ENCODE data around the gene KRT73. TPM values are rescaled to one million over a fixed set of nuclear protein-coding genes. Genes with fewer than 3 reads are reported as not detected.
A peak's percentile ranks its signal among the peaks of the same experiment; 100 is the strongest.

The KRT73 gene
- total RNA-seq, 2 experiments from 2014 or later: 67.2 to 69.7 TPM

DNA sequence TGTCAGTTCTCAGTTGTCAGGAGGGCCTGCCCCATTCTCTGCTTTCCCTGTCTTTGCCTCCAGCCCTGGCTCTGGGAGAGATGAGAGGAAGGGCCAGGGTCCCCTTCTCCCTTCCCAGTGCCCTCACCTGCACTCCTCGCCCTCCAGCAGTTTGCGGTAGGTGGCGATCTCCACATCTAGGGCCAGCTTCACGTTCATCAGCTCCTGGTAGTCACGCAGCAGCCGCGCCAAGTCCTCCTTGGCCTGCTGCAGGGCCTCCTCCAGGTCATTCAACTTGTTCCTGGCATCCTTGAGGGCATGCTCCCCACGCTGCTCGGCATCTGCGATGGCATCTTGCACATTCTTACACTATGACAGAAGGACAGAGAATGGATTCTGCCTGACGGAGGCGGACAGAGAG, 28.3 kb upstream of the KRT73 start:
- peaks cover 79% of the 10 kb centered on the region for H3K4me1 ChIP-seq (ENCODE audit: insufficient read depth, low read length)
- no peak overlapping the region for H3K4me3 ChIP-seq (ENCODE audit: low read length)
- peaks cover 86% of the 10 kb centered on the region for H3K4me1 Mint-ChIP-seq (ENCODE audit: low read depth)
- peak overlapping the region; percentile 68 to 75 for H3K27ac ChIP-seq (ENCODE audit: low read depth in 1 of 2, low read length in 2 of 2)
- H3K36me3 Mint-ChIP-seq (ENCODE audit: low read depth): peaks cover 5% of the 10 kb centered on the region
- H3K9me3 Mint-ChIP-seq: peaks cover 2% of the 10 kb centered on the region
- peak overlapping the region; percentile 99 for H3K27ac Mint-ChIP-seq
- intact Hi-C loops (cut with DNase I, micrococcal nuclease): no loop called here
- CTCF ChIA-PET: no interaction called here
- no peaks in the 10 kb centered on the region for H3K36me3 ChIP-seq (ENCODE audit: insufficient read depth, low read length)
- POLR2A ChIA-PET: interaction anchor here (1.0 to 5.8 kb wide), 4 partner anchors 12 to 61 kb away, joined by 3 to 50 read pairs (median 13); no protein-coding TSS in a partner anchor
- H3K27me3 Mint-ChIP-seq: no peaks in the 10 kb centered on the region
- H3K27me3 ChIP-seq (ENCODE audit: control insufficient read depth in 1 of 2, insufficient read depth in 2 of 2, low read length in 2 of 2): no peaks in the 10 kb centered on the region
- peaks cover 0 to 11% of the 10 kb centered on the region in 2 experiments for H3K9me3 ChIP-seq (ENCODE audit: control insufficient read depth in 1 of 2, insufficient read depth in 1 of 2, low read length in 2 of 2)
- DNase-seq: no peak
- no peak for ATAC-seq (ENCODE audit: poor library complexity)
- peak overlapping the region; percentile 11 for H3K4me3 Mint-ChIP-seq
- no peak for TF ChIP-seq CTCF (IDR thresholded peaks at IDR 0.05)

- peaks cover 0 to 9% of the 10 kb centered on the region in 2 experiments for H3K9me3 ChIP-seq (ENCODE audit: control insufficient read depth in 1 of 2, insufficient read depth in 1 of 2, low read length in 2 of 2)
- no peak for DNase-seq
- H3K4me3 ChIP-seq (ENCODE audit: low read length): no peak overlapping the region
- ChIA-PET POLR2A (interaction anchor here (0.7 to 5.8 kb wide), 4 partner anchors 12 to 1130 kb away, joined by 3 to 50 read pairs (median 12); no protein-coding TSS in a partner anchor), CTCF (no interaction called here)
- Mint-ChIP-seq H3K36me3 (ENCODE audit: low read depth) (peaks cover 5% of the 10 kb centered on the region), H3K27ac (peak overlapping the region; percentile 99), H3K4me3 (peak overlapping the region; percentile 77), H3K9me3 (peaks cover 2% of the 10 kb centered on the region), H3K4me1 (ENCODE audit: low read depth) (peaks cover 92% of the 10 kb centered on the region), H3K27me3 (no peaks in the 10 kb centered on the region)
- TF ChIP-seq CTCF (IDR thresholded peaks at IDR 0.05): no peak
- peaks cover 79% of the 10 kb centered on the region for H3K4me1 ChIP-seq (ENCODE audit: insufficient read depth, low read length)
- H3K27me3 ChIP-seq (ENCODE audit: control insufficient read depth in 1 of 2, insufficient read depth in 2 of 2, low read length in 2 of 2): no peaks in the 10 kb centered on the region
- H3K36me3 ChIP-seq (ENCODE audit: insufficient read depth, low read length): no peaks in the 10 kb centered on the region
- H3K27ac ChIP-seq (ENCODE audit: low read depth in 1 of 2, low read length in 2 of 2): peak overlapping the region; percentile 68 to 75
- intact Hi-C loops (cut with DNase I, micrococcal nuclease): loop anchor here (1.0 to 2.0 kb wide), 9 partner anchors 13 to 224 kb away; partner anchors contain the start of gene KRT1 (in 1 of the 2)
- no peak for ATAC-seq (ENCODE audit: poor library complexity)
Observed at GRCh38 chr12:52645982-52646381, 27.6 kb upstream of the KRT73 start.

- H3K36me3 ChIP-seq (ENCODE audit: insufficient read depth, low read length): no peaks in the 10 kb centered on the region
- Mint-ChIP-seq H3K4me1 (ENCODE audit: low read depth) (peaks cover 92% of the 10 kb centered on the region), H3K36me3 (ENCODE audit: low read depth) (peaks cover 5% of the 10 kb centered on the region), H3K27ac (peak overlapping the region; percentile 99), H3K9me3 (peaks cover 2% of the 10 kb centered on the region), H3K27me3 (no peaks in the 10 kb centered on the region), H3K4me3 (peak overlapping the region; percentile 77)
- H3K9me3 ChIP-seq (ENCODE audit: control insufficient read depth in 1 of 2, insufficient read depth in 1 of 2, low read length in 2 of 2): peaks cover 0 to 9% of the 10 kb centered on the region in 2 experiments
- intact Hi-C loops (cut with DNase I, micrococcal nuclease): loop anchor here (1.0 to 2.0 kb wide), 9 partner anchors 12 to 225 kb away; partner anchors contain the start of gene KRT1 (in 1 of the 2)
- ATAC-seq (ENCODE audit: poor library complexity) (peak; percentile 89), DNase-seq (peak; percentile 29 to 91 (median 50))
- H3K27ac ChIP-seq (ENCODE audit: low read depth in 1 of 2, low read length in 2 of 2): peak overlapping the region; percentile 44 to 75
- ChIA-PET POLR2A (interaction anchor here (0.8 to 5.8 kb wide), 12 partner anchors 11 to 61 kb away, joined by 3 to 50 read pairs (median 5); partner anchors contain the start of gene KRT1), CTCF (interaction anchor here (1.0 kb wide), 1 partner anchor 59 kb away, joined by 3 read pairs; no protein-coding TSS in a partner anchor)
- no peak for TF ChIP-seq CTCF (IDR thresholded peaks at IDR 0.05)
- no peak overlapping the region for H3K4me3 ChIP-seq (ENCODE audit: low read length)
- no peaks in the 10 kb centered on the region for H3K27me3 ChIP-seq (ENCODE audit: control insufficient read depth in 1 of 2, insufficient read depth in 2 of 2, low read length in 2 of 2)
- peaks cover 76% of the 10 kb centered on the region for H3K4me1 ChIP-seq (ENCODE audit: insufficient read depth, low read length)
Observed at GRCh38 chr12:52645120-52645761, 26.9 kb upstream of the KRT73 start.

Measured in CD4-positive, alpha-beta T cell (primary cell).